NOMO-1 treated with dmso at 0.1 percent for 144 hours (cell line): ENCODE results near the gene SEPTIN5.

Source experiments
- DNase-seq: peaks from one replicate; lab custom pipeline; 2025; ENCODE audit not compliant: unreplicated experiment; lab: John Stamatoyannopoulos, UW

The SEPTIN5 gene

DNA sequence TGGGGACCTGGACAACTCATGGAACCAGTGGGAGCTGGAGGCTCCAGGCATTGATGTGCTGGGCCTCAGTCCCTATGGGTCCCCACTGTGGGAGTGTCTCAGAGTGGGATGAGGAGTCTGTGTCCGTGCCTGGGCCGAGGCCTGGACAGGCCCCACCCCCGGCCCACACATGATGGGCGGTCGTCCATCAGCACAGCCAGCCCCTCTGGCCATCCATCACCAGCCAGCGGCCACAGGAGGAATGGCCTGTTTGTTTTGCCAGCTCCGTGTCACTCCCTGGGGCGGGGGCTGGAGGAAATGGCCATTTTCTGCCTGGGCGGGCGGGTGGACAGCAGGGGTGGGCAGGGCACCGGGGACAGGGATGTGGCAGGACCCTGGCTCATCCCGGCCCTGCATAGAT is 33.2 kb downstream of the SEPTIN5 start:
- no peak for DNase-seq

DNA sequence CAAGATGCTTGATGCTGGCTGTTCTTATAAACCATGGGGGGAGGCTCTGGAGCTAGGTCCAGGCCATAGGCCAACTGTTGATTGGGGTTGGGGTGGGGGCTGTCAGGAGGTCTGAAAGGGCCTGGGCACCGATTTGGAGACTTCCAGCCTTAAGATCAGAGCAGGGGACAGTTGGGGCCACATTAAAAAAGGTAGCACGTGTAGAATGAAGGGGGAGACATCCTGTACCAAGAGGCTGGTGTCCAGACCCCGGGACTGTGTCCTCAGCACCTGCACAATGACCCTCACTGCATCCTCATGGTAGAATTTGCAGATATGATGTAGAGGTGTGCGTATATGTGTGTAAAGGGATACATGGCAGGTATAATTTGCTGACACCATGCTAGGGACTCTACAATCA is 33.8 kb downstream of the SEPTIN5 start:
- DNase-seq: no peak

DNA sequence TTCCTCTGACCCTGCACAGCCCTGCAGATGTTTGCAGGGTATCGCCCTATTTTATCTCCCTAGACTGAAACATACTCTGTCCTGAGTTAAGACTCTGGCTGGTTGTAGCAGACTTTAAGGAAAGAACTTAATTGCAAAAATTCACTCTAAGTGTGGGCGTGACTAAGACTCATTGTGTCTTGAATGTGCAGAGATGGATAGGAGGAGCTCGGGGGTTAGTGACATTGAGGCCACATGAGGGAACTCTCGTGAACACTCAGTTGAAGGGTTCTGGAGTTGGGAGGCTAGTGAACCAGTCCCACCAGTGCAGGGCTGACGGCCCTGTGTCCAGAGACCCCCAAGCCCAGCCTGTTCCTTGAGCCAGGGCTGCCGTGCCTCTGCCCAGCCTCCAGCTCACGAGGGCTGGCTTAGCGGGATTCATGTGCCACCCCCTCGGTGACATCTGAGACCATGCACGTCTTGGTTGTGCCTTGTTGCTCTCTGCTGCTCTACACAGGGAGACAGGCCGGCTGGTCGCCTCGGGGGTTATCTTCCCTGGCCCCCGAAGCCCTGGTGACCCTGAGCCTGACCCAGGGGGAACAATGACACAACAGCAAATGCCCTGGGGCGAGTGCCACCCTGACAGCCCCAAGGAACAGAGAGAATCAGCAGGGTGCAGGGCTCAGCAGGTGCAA is 34.8 kb downstream of the SEPTIN5 start:
- no peak for DNase-seq

DNA sequence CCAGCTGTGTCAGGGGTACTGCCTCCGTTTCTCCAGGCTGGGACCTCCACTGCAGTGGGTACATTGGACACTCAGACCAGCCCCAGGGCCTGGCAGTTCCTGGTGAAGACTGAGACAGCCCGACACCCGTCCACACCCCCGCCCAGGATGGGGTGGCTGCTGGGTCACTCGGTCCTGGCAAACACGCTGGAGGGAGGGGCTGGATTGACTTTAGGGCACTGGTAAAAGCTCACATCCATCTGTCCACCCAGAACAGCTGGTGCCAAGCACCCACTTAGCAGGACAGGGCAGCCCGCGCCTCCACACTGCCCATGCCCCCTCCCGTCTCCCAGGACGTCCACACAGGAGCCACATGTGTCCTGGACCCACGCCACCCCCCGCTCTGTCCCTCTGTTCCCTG is 35.6 kb downstream of the SEPTIN5 start:
- no peak for DNase-seq

DNA sequence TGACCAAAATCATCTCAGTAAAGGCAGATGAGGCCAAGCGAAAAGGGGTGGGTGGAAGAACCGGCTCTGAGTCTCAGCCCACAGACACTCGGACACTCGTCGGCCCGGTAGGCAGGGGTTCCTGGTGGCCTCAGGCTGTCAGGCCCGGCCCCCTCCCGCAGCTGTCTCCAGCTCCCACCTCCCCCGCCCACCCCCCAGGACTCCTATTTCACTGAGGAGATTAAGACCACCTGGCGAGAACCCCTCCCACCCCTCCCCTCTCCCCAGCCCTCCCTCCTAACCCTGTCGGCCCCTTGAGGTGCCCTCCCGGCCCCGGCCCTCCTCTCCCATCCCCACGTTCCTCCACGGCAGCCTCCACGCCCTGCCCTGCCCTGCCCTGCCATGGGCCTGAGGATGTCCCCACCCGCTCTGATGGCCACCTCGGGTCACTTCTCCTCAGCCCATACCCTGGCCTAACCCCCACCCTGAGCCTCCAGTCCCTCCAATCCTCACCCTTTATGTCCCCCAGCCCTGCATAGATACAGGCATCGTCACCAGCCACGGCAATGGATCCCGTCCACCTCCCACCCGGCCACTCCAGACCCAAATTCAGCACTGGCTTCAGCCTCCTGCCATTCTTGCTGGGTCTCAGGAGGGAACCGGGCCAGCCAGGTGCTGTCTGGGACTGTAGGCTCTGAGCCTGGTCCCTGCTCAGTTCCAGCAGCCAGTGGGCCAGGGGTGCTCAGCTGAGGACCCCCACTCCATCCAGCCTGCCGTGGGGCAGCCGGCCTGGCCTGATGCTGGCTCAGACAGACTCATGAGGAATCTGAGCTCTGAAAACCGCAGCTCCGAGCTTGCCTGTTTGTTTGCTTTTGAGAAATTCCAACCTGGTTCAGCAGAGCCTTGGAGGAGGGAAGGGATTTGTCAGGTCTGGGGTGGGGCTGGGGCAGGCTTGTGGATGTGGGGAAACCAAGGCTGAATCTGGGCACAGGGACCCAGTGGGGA is 36.5 kb downstream of the SEPTIN5 start:
- DNase-seq: no peak

DNA sequence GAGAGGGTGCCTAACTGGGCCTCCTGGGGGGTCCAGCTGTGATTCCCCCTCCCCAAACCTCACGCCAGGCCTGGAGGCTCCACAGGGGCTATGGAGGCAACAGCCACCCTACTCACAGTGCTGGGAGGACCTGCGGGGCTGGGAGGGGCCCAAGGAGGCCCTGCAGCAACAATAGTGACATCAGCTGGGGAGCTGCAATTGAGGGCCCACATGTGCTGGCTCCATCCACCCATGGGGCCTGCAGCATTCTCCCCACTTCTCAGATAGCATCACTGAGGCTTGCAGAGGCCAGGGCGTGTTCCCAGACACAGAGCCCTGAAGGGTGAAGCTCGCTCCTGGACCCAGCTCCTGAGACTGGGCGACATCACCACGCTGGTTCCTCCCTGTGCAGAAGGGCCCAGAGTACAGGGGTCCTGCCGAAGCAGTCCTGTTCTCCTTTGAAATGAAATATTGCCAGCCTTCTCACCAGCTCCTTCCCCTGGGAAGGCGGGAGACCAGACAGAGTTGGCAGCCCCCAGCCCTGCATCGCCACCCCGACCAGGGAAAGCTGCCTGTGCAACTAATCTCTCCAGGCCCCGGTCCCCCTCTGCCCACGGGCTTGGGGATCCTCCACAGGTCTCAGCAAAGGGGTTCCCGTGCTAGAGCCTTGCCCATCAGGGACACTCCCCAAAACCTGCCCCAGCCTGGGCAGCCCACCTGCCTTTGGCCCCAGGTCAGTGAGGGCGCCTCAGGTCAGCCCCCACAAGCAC is 37.4 kb downstream of the SEPTIN5 start:
- DNase-seq: no peak

DNA sequence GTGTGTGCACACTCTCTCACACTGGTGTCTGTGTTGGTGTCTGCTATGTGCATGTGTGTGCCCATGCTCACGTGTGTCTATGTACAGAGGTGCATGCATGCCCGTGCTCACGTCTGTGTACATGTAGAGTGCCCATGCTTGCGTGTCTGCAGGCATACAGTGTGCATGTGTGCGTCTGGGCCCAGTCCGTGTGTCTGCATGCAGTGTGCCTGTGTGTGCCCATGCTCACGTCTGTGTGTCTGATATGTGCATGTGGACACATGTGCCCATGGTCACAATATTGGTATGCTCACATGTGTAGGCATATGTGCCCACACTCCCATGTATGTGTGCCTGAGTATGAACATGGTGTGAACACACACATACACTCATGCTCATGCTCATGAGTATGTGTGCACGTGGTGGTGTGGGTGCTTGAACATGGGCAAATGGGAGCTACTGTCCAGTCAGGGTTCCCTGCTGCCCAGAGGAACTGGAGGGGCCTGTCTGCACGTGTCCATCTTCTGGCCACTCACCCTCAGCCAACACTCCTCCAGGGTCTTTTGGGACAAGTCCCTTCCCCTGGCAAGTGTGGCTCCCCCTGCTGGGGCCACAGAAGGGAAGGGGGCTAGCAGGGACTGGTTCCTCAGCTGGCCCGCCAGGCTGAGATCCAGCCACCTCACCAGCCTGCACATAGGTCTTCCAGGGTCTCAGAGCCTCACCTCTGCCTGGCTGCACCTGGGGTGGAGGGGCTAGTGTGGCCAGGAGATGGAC is 39.0 kb downstream of the SEPTIN5 start:
- no peak for DNase-seq

DNA sequence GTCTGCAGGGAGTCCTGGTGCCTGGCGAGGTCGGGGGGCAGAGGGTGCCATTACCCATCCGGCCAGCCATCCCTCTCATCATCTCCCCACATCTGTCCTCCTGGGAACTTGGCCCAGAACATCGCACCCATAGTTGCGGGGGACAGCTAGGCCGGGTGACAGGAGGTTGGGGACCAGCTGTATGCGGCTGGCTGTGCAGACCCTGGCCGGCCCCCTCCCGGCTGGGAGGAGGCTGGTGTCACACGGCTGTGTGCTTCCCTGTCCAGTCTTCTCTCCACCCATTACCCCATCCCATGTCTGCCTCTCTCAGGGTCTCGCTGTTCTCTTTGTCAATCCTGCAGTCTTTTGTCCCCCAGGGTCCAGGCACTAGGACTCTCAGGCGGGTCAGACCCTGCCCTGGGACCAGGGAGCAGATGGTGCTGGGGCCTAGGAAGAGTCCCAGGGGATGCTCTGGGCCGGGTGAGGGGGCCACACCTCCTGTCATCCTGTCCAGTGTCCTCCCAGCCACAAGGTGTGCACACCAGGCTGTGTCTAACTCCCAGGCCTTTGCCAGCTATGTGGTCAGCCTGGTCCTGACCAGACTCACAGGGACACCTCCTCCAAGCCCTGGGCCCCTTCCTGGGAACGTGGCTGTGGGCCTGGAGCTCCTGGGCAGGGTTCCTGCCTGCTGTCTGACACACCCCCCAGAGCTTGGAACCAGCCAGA is 39.8 kb downstream of the SEPTIN5 start:
- no peak for DNase-seq

DNA sequence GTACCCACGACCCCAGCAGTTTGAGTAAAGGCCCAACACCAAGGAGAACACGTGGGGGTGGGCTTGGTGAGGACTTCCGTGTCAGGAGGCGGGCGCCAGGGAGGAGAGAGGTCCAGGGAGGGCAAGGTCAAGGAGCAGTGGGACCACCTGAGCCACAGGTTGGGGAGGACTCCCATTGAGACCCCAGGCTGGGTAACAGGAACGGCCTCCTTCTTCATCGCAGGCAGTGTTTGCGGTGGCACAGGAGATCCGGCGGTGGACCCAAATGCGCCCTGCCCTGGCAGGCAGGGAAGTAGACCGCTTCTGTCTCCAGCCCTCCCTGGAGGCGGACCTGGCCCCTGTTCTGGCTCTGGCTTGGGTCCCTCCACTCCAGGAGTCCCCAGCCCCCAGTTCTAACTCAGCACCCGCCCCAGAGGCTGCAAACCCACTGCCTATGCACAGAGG is 40.4 kb downstream of the SEPTIN5 start:
- no peak for DNase-seq

DNA sequence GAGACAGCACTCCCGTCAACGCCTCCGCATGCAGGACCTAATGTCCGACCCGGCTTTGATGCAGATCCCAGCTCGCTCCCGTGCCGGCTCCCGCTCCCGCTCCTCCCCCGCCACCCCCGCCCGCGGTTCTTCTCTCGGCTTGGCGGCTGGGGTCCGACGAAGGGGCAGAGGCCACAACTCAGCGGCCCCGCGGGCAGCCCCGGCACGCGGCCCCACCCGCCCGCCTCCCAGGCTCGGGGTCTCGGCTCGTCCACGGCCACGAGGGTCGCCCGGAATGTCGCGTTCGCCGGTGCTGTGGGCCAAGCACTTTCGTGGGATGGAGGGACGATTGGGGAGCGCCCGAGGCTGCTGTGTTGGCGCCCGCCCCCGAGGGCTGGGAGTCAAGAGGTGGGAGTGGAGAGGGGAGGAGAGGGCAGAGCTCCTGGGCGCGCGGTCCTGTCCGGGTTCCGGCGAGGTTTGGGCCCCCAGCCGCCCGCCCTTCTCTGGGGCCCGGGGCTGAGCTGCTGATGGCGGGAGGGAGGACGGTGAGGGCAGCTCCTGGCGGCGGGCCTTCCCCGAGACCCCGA is 40.9 kb downstream of the SEPTIN5 start:
- DNase-seq: no peak

DNA sequence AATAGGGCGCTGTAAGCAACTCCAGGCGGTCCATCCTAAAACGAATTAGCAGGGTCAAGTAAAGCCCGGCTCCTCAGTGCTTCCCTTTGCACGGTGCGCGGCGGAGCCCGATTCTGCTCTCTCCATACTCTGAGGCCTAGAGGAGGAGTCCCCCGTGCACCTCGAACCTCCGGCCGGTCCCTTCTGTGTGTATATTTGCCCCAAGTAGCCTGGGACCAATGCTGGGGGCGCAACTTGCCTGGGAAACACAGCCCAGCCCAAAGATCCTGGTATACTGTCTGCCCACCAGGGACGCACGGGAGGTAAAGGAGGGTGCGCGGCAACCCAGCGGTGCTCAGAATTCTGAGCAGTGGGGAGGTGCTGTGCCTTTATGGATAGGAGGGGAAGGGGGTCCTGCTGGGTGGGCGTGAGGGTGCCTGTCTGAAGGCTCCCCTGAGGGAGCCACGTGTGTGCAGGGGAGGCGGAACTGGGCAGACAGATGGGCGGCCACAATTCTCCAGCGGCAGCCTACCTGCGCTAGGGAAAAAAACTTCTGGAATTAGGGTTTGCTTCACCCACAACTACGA is 41.5 kb downstream of the SEPTIN5 start:
- no peak for DNase-seq

DNA sequence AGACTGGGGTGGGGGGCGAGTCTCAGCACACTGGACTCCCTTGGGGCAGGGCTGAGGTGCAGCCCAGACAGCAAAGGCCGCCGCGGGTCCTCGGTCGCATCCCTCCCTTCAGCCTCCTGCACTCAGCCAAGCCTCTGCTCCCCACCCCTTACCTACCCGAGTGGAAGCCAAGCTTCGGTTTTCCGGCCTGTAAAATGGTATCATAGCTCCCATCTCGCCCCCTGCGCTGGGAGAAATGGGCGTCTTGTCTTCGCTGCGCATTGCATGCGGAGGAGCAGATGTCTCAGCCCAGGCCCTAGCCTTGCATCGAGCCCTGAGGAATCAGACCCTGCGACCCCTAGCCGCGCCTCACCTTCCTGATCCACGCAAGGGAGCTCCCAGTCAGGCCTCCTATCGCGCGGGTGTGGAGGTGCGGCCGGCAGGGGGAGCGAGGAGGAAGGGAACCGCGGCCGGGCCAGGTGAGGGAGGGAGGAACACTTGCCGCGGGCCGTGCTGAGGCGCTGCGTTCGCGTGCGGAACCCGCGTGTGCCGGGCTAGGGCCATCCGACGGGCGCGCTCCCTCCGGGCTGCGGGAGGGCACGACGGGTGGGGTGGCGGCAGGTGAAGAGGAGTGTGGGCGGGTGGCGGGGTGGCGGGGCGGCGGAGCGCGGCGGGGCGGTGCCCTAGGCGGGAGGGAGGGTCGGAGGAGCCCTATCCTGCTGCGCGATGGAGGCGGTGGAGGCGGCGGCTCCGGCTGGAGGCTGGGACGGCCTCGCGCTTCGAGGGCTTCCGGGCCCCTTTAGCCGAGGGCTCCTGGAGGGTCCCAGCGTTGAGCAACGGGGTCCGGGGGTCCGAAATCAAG is 42.2 kb downstream of the SEPTIN5 start:
- DNase-seq: peak; percentile 25

DNA sequence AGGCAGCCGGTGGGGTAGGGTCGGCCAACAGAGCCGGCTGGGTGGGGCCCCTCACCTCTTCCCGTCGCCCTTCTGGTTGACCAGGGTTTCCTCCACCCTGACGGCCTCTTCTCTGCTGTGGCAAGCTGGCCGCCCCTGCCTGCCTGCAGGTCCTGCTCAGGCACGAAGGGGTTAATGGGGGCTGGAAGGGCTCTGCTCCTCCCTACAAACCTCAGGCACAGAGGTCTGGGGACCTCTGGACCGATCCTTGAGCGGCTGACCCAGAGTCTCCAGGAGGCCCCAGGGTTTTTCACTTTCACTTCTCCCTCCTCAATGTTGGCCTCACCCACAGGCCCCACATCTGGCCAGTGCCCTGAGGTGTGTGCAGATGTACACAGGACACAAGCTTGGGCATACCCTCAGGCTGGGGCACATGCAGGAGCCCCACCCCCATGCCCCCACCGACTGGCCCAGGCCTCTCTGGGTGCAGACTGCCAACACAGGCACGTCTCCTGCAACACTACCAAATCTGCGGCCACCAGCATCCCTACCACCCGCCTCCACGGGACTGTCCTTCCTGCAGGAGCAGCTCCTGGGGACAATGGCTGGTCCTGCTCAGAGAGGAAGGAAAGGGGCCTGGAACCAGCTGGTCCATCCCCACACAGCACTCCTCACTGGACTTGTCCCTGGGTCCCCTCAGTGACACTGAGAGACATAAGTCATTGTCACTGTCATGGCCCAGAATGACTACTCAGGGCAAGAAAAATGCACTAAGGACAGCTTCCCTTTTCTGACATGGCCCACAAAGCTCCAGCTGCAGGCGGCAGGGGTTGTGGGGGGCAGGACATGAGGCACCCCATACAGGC is 43.1 kb downstream of the SEPTIN5 start:
- peak; percentile 54 for DNase-seq

DNA sequence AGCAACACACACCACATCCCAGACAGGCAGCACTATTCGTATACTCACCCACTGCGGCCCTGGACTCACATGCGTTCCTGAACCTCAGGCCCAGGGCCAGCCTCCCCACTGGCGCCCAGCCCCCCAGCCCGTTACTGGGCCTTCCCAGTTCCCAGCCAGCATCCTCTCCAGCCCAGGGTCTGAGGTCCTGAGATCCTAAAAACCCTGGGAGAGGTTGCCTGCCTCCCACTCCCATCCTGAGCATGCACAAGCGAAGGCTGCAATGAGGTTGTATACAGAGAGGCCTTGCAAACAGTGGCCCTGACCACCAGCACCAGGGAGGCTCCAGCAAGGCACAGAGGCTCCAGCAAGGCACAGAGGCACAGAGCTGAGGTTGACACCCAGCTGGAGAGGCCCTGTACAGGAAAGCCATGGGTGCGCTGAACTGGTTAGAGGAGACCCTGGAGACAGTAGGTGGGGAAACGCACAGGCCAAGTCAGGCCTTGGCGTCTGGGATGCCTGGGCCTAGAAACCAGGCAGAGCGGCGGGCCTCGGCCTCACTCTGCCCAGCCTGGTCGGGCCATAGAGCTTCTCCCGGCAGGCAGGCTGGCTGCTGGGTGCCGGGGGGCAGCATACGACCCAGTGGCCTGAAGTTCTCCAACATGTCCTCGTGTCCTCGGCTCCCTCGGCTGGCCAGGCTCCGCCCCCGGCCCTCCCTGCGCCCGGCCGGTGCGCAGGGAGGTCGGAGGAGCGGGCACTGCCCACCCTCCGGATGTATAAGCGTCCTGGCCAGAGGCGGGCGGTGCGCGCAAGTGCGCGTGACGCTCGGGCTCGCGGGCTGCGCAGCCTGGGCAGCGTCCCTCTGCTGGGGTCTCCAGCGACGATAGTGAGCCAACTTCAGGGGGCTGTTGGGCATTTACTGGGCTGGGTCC is 43.9 kb downstream of the SEPTIN5 start:
- DNase-seq: no peak

DNA sequence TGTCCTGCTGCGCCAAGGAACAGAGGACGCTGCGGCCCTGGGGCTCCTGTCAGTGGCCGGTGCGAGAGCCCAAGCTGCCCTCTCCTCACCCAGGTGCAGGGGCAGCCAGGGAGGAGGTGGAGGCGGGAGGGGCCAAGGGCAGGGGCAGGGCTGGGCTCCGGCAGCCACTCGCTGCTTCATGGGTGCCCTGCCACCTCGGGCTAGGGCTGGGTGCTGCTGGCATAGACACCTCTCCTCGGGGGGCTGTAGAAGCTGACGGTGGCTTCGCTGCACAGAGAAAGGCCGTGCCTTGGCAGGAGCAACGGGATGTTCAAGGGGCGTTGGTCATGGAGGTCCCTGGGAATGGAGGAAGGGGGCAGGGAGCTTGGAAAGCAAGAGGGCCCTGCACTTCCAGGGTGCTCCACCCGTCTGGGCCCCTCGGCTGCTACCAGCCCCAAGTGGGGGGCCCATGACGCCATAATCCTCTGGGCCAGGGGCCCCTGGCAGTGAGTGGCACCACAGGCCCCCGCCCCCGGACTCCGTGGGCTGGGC is 44.7 kb downstream of the SEPTIN5 start:
- DNase-seq: no peak

DNA sequence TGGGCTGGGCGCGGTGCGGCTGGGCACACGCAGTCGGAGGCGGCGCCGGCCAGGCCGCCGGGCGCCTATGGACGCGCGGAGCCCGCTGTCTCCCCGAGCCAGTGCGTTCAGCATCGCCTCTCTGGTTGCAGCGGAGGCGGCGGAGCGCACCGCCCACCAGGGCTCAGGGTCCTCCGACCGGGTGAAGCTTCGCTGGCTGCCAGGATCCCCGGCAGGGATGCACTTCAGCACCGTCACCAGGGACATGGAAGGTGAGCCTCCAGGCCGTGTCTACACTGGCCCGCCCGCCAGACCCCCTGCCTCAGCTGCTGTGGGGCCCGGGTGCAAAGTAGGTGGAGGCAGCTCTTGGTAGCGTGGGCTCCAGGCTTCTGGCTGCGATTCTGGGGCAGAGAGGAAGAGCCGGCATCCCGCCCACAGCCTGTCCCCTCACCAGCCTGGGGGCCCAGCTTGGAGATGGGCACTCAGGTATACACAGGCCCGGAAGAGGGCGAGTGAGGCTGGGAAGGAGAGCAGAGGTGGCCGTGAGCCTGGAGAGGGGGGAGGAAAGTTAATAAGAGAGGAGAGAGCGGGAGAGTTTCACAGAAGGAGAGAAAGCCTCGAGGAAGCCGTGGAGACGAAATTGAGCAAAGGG is 45.2 kb downstream of the SEPTIN5 start:
- no peak for DNase-seq
